SK-N-SH (cell line): ENCODE results near the gene OR2K2. TPM values are rescaled to one million over a fixed set of nuclear protein-coding genes. Genes with fewer than 3 reads are reported as not detected.

Experiments used
- CTCF ChIA-PET: fragments of 300-600, 350-600 bp; formaldehyde crosslinking; extraction: SDS; loops from one replicate; lab custom pipeline; 2021; lab: Yijun Ruan, JAX
- POLR2A ChIA-PET: fragments of 350-600 bp; sonication (Branson Sonifier 250); formaldehyde crosslinking; extraction: SDS; loops from one replicate; lab custom pipeline; 2020; ENCODE audit warnings: antibody characterized with exemption, inconsistent platforms; lab: Yijun Ruan, JAX
- DNase-seq: peaks from one replicate; pipeline ENCODE4 v3.0.0; 2012
- H2AFZ ChIP-seq: fragments of 200-600 bp; sonication (generic); 2 replicates; pipeline ENCODE4 v1.8.1; 2016; ENCODE audit warnings: antibody characterized with exemption, mild to moderate bottlenecking, low read depth
- H3F3A ChIP-seq: fragments of 200-600 bp; sonication (generic); replicated peaks from 2 replicates; pipeline ENCODE3; 2016; ENCODE audit warnings: antibody characterized with exemption, mild to moderate bottlenecking; ENCODE audit not compliant: insufficient read depth
- H3K27ac ChIP-seq, 2 experiments: fragments of 200-500 bp in 1 of 2; fragments of 200-600 bp in 1 of 2; sonication (Bioruptor generic) in 1 of 2; sonication (generic), shearing (Covaris generic) in 1 of 2; 2 replicates each; pipeline versions ENCODE4 v1.5.1 to v1.6.1; 2014 to 2016; ENCODE audit warnings: low read depth in 2 of 2, inconsistent platforms in 1 of 2, low read length in 1 of 2, mild to moderate bottlenecking in 1 of 2, mixed read lengths in 1 of 2
- H3K27me3 ChIP-seq: fragments of 200-600 bp; sonication (generic), shearing (Covaris generic); 2 replicates; pipeline ENCODE4 v1.6.1; 2016; ENCODE audit warnings: mixed run types; ENCODE audit not compliant: insufficient read depth
- H3K36me3 ChIP-seq, 2 experiments: fragments of 200-500 bp in 1 of 2; fragments of 200-600 bp in 1 of 2; sonication (Bioruptor generic) in 1 of 2; sonication (generic) in 1 of 2; replicated peaks in 1 of 2; 2 replicates each; pipeline versions ENCODE3 to v1.5.1; 2014 to 2016; ENCODE audit warnings: low read length in 1 of 2, mild to moderate bottlenecking in 1 of 2; ENCODE audit not compliant: insufficient read depth in 2 of 2, control insufficient read depth in 1 of 2
- H3K4me1 ChIP-seq, 2 experiments: fragments of 200-500 bp in 1 of 2; fragments of 200-600 bp in 1 of 2; sonication (Bioruptor generic) in 1 of 2; sonication (generic), shearing (Covaris generic) in 1 of 2; 2 replicates each; pipeline versions ENCODE4 v1.5.1 to v1.6.1; 2014 to 2016; ENCODE audit warnings: low read depth in 1 of 2, low read length in 1 of 2, mixed run types in 1 of 2; ENCODE audit not compliant: insufficient read depth in 2 of 2, control insufficient read depth in 1 of 2
- H3K4me2 ChIP-seq: fragments of 200-600 bp; sonication (generic), shearing (Covaris generic); 2 replicates; pipeline ENCODE4 v1.6.1; 2017; ENCODE audit warnings: mixed run types
- H3K4me3 ChIP-seq, 2 experiments: fragments of 200-500 bp in 1 of 2; fragments of 200-600 bp in 1 of 2; sonication (Bioruptor generic) in 1 of 2; sonication (generic), shearing (Covaris generic) in 1 of 2; 2 replicates each; pipeline versions ENCODE4 v1.5.1 to v1.8.1; 2014 to 2016; ENCODE audit warnings: low read depth in 2 of 2, inconsistent platforms in 1 of 2, low read length in 1 of 2, mild to moderate bottlenecking in 1 of 2, mixed read lengths in 1 of 2, moderate library complexity in 1 of 2
- H3K79me2 ChIP-seq: fragments of 200-600 bp; sonication (generic); 2 replicates; pipeline ENCODE4 v1.8.1; 2017; ENCODE audit warnings: mild to moderate bottlenecking; ENCODE audit not compliant: insufficient read depth
- H3K9ac ChIP-seq: fragments of 200-600 bp; sonication (generic); 2 replicates; pipeline ENCODE4 v1.6.1; 2017; ENCODE audit warnings: mixed run types
- H3K9me2 ChIP-seq: fragments of 200-600 bp; sonication (generic); 2 replicates; pipeline ENCODE4 v1.6.1; 2017; ENCODE audit warnings: mixed run types
- H3K9me3 ChIP-seq: fragments of 200-600 bp; sonication (generic); 2 replicates; pipeline ENCODE4 v1.6.1; 2017; ENCODE audit warnings: mixed run types, mild to moderate bottlenecking, moderate library complexity
- H4K20me1 ChIP-seq: fragments of 200-600 bp; sonication (generic); 2 replicates; pipeline ENCODE4 v1.6.1; 2017; ENCODE audit warnings: mild to moderate bottlenecking, mixed run types; ENCODE audit not compliant: insufficient read depth
- CTCF ChIP-seq: fragments of 200-600 bp; sonication (generic); IDR thresholded peaks from 2 replicates; pipeline ENCODE4 v1.6.1; 2017; ENCODE audit warnings: antibody characterized with exemption, mild to moderate bottlenecking, moderate library complexity
- ELF1 ChIP-seq: IDR thresholded peaks from 2 replicates; pipeline ENCODE4 v1.4.0; 2012
- FOXM1 ChIP-seq: IDR thresholded peaks from 2 replicates; pipeline ENCODE4 v1.4.0; 2012; ENCODE audit warnings: low read depth, mild to moderate bottlenecking
- IRF3 ChIP-seq: fragments of 150-350 bp; IDR thresholded peaks from 2 replicates; pipeline ENCODE4 v1.6.1; 2016; ENCODE audit warnings: mild to moderate bottlenecking, low read depth, low read length
- MAX ChIP-seq: IDR thresholded peaks from 2 replicates; pipeline ENCODE4 v1.4.0; 2012; ENCODE audit warnings: low read depth
- MXI1 ChIP-seq: IDR thresholded peaks from 2 replicates; pipeline ENCODE4 v1.6.1; 2012; ENCODE audit warnings: mild to moderate bottlenecking, low read depth, low read length, improper control_type of control experiment
- NRF1 ChIP-seq: IDR thresholded peaks from 2 replicates; pipeline ENCODE4 v1.6.1; 2012; ENCODE audit warnings: low read depth, mild to moderate bottlenecking, low read length
- PBX3 ChIP-seq: IDR thresholded peaks from 2 replicates; pipeline ENCODE4; 2012
- POLR2AphosphoS5 ChIP-seq: IDR thresholded peaks from 2 replicates; pipeline ENCODE4 v1.6.1; 2012; ENCODE audit warnings: low read depth, low read length
- SIN3A ChIP-seq: IDR thresholded peaks from 2 replicates; pipeline ENCODE4 v1.6.1; 2012; ENCODE audit warnings: low read depth, mild to moderate bottlenecking, low read length, moderate library complexity, borderline replicate concordance
- TCF12 ChIP-seq: IDR thresholded peaks from 2 replicates; pipeline ENCODE4 v1.4.0; 2012
- USF2 ChIP-seq: fragments of 150-350 bp; IDR thresholded peaks from 2 replicates; pipeline ENCODE4 v1.6.1; 2017; ENCODE audit warnings: antibody characterized with exemption, low read length, low read depth, borderline replicate concordance
- ZBTB33 ChIP-seq: IDR thresholded peaks from 2 replicates; pipeline ENCODE4 v1.4.0; 2012; ENCODE audit warnings: low read depth, borderline replicate concordance
- WGBS: methylation state at CpG from one replicate; pipeline ENCODE4 v1.1.6; 2017; ENCODE audit warnings: low lambda C conversion rate; 5-methylcytosine and 5-hydroxymethylcytosine counted together
- polyA plus RNA-seq, 3 experiments: library from polyadenylated mRNA; depleted of rRNA; stranded (reverse); fragments of >200 nt; gene quantifications; 2 replicates each; pipeline ENCODE4 v1.2.3, GENCODE V29; 2012

Gene OR2K2
- polyA plus RNA-seq, 1 of the 3 experiments (the other 2 are of a cell fraction): not detected

GRCh38 chr9:111316796-111317195, 13.2 kb downstream of the OR2K2 start:
- H3K9ac ChIP-seq: no peak overlapping the region
- no peaks in the 10 kb centered on the region for H3K79me2 ChIP-seq
- 0 out of 2 replicates have a peak, but pooled peaks cover 3% of the 10 kb centered on the region for H3K9me2 ChIP-seq
- H3K4me2 ChIP-seq: no peak overlapping the region
- POLR2A ChIA-PET: no interaction called here
- no peak for TF ChIP-seq PBX3
- TF ChIP-seq MAX: no peak
- no peak overlapping the region for H3K27ac ChIP-seq
- H2AFZ ChIP-seq: no peak overlapping the region
- no peaks in the 10 kb centered on the region for H3F3A ChIP-seq
- no peaks in the 10 kb centered on the region for H3K9me3 ChIP-seq
- no peaks in the 10 kb centered on the region for H4K20me1 ChIP-seq
- H3K27me3 ChIP-seq: no peaks in the 10 kb centered on the region
- CTCF ChIA-PET: no interaction called here
- H3K36me3 ChIP-seq: no peaks in the 10 kb centered on the region
- H3K4me3 ChIP-seq: no peak overlapping the region
- WGBS: 67% methylated on average over 3 of the region's 3 CpGs
- no peaks in the 10 kb centered on the region for H3K4me1 ChIP-seq
- DNase-seq: no peak

- WGBS: 84% methylated on average over 5 of the region's 5 CpGs
- H3K4me1 ChIP-seq: no peaks in the 10 kb centered on the region
Observed at GRCh38 chr9:111305914-111306313, 24.1 kb downstream of the OR2K2 start.

More at GRCh38 chr9:111305914-111306313, 24.1 kb downstream of the OR2K2 start:
- no peaks in the 10 kb centered on the region for H3F3A ChIP-seq
- no peak overlapping the region for H3K4me3 ChIP-seq
- no peak overlapping the region for H3K9ac ChIP-seq
- TF ChIP-seq IRF3 (no peak), ELF1 (no peak), CTCF (no peak), MAX (no peak), ZBTB33 (no peak), MXI1 (no peak), SIN3A (no peak), POLR2AphosphoS5 (no peak), TCF12 (no peak), USF2 (no peak), NRF1 (no peak), FOXM1 (no peak)
- ChIA-PET CTCF (interaction anchor here (1.1 to 1.4 kb wide), 3 partner anchors 95 to 683 kb away, joined by 3 to 5 read pairs (median 3); no protein-coding TSS in a partner anchor), POLR2A (no interaction called here)
- H3K4me2 ChIP-seq: no peak overlapping the region
- H3K9me3 ChIP-seq: no peaks in the 10 kb centered on the region
- DNase-seq: no peak
- H2AFZ ChIP-seq: no peak overlapping the region
- no peaks in the 10 kb centered on the region for H3K27me3 ChIP-seq
- no peaks in the 10 kb centered on the region for H3K9me2 ChIP-seq
- no peaks in the 10 kb centered on the region for H3K79me2 ChIP-seq
- H4K20me1 ChIP-seq: no peaks in the 10 kb centered on the region
- H3K36me3 ChIP-seq: no peaks in the 10 kb centered on the region
- H3K27ac ChIP-seq: no peak overlapping the region
